GM21717 (cell line): ENCODE data around the gene PGM1.

Experiments used
- ATAC-seq: cut with Tn5 transposase; IDR thresholded peaks from one replicate; pipeline ENCODE4 v1.9.1; 2021; ENCODE audit warnings: mild to moderate bottlenecking, moderate library complexity; ENCODE audit not compliant: unreplicated experiment

PGM1 gene

GRCh38 chr1:63600248-63600647 is 7.0 kb downstream of the PGM1 start:
- ATAC-seq, result no peak

- ATAC-seq, result no peak
Measured at GRCh38 chr1:63601061-63601460, 7.8 kb downstream of the PGM1 start.

GRCh38 chr1:63601463-63601862 is 8.3 kb downstream of the PGM1 start:
- no peak for ATAC-seq

- no peak for ATAC-seq
Measured at GRCh38 chr1:63601912-63602311, 8.7 kb downstream of the PGM1 start.

- ATAC-seq, result no peak
Measured at GRCh38 chr1:63602629-63603028, 9.4 kb downstream of the PGM1 start.

- no peak for ATAC-seq
Measured at GRCh38 chr1:63603810-63604209, 10.6 kb downstream of the PGM1 start.

- no peak for ATAC-seq
Measured at GRCh38 chr1:63607322-63607721, 14.1 kb downstream of the PGM1 start.

- ATAC-seq, result no peak
Measured at GRCh38 chr1:63611231-63611630, 18.0 kb downstream of the PGM1 start.

- ATAC-seq, result no peak
Measured at GRCh38 chr1:63612564-63612963, 19.4 kb downstream of the PGM1 start.

GRCh38 chr1:63612971-63613370 is 19.8 kb downstream of the PGM1 start:
- ATAC-seq, result no peak

GRCh38 chr1:63615768-63616420 is 22.7 kb downstream of the PGM1 start:
- no peak for ATAC-seq

- ATAC-seq, result no peak
Measured at GRCh38 chr1:63617450-63617849, 24.2 kb downstream of the PGM1 start.

GRCh38 chr1:63618011-63618410 is 24.8 kb downstream of the PGM1 start:
- no peak for ATAC-seq

- ATAC-seq, result no peak
Measured at GRCh38 chr1:63619558-63619957, 26.3 kb downstream of the PGM1 start.

- ATAC-seq, result no peak
Measured at GRCh38 chr1:63620671-63621070, 27.5 kb downstream of the PGM1 start.

GRCh38 chr1:63621075-63621474 is 27.9 kb downstream of the PGM1 start:
- no peak for ATAC-seq

- ATAC-seq, result no peak
Measured at GRCh38 chr1:63621698-63622097, 28.5 kb downstream of the PGM1 start.

GRCh38 chr1:63622849-63623566 is 29.8 kb downstream of the PGM1 start:
- no peak for ATAC-seq

GRCh38 chr1:63623952-63624351 is 30.7 kb downstream of the PGM1 start:
- ATAC-seq, result no peak

GRCh38 chr1:63624911-63625310 is 31.7 kb downstream of the PGM1 start:
- no peak for ATAC-seq

GRCh38 chr1:63626222-63626621 is 33.0 kb downstream of the PGM1 start:
- ATAC-seq, result no peak

GRCh38 chr1:63628607-63629006 is 35.4 kb downstream of the PGM1 start:
- ATAC-seq, result no peak

- no peak for ATAC-seq
Measured at GRCh38 chr1:63630238-63630637, 37.0 kb downstream of the PGM1 start.
